OCI-LY7 (cell line): ENCODE measurements around the gene ABHD12B.

Experiments used
- CTCF ChIP-seq: fragments of 200-600 bp; sonication (generic); conservative IDR thresholded peaks from 2 replicates; pipeline ENCODE4 v1.5.1; 2014; ENCODE audit warnings: mild to moderate bottlenecking, antibody characterized with exemption, low read length, moderate library complexity, mixed read lengths
- EZH2phosphoT487 ChIP-seq: fragments of 200-600 bp; sonication (generic); IDR thresholded peaks from 2 replicates; pipeline ENCODE4 v1.6.1; 2018; ENCODE audit warnings: low read depth, borderline replicate concordance, mild to moderate bottlenecking, mixed run types, antibody characterized with exemption, low read length, moderate library complexity, mixed read lengths

- TF ChIP-seq CTCF (no peak), EZH2phosphoT487 (no peak)
These were observed 17.3 kb upstream of the ABHD12B start for GRCh38 chr14:50854521-50854920.
